K562 (cell line): ENCODE data around the gene CPSF4L. TPM values are rescaled to one million over a fixed set of nuclear protein-coding genes. Genes with fewer than 3 reads are reported as not detected.
A peak's percentile ranks its signal among the peaks of the same experiment; 100 is the strongest.

Experiments used
- ADNP ChIP-seq: fragments of 200-800 bp; sonication (Bioruptor generic); IDR thresholded peaks from 2 replicates; pipeline ENCODE4 v1.6.1; 2016; ENCODE audit warnings: missing genetic modification characterization, missing compliant biosample characterization
- ATF3 ChIP-seq, 2 experiments: fragments of 450-650 bp in 1 of 2; sonication (generic) in 1 of 2; formaldehyde crosslinking in 1 of 2; IDR thresholded peaks in 1 of 2; conservative IDR thresholded peaks in 1 of 2; 2 replicates each; pipeline versions ENCODE4 v1.6.1 to v1.8.1; 2016 to 2023; ENCODE audit warnings: mild to moderate bottlenecking in 2 of 2, moderate library complexity in 2 of 2, inconsistent platforms in 1 of 2, missing genetic modification reagents in 1 of 2
- ATF7 ChIP-seq: fragments of 450-650 bp; IDR thresholded peaks from 2 replicates; pipeline ENCODE4 v1.7.1; 2014; ENCODE audit warnings: mild to moderate bottlenecking, moderate library complexity
- CBX3 ChIP-seq, 2 experiments: IDR thresholded peaks; 1 replicate in 1 of 2; 2 replicates in 1 of 2; pipeline ENCODE4 v1.6.1; 2012; ENCODE audit warnings: inconsistent platforms in 2 of 2, low read length in 2 of 2, borderline replicate concordance in 1 of 2, control low read depth in 1 of 2
- CCAR2 ChIP-seq: fragments of 200-400 bp; formaldehyde crosslinking; IDR thresholded peaks from 2 replicates; pipeline ENCODE4 v1.6.1; 2017; ENCODE audit warnings: mild to moderate bottlenecking, low read depth, low read length
- GATA2 ChIP-seq: sonication (generic); formaldehyde crosslinking; IDR thresholded peaks from 2 replicates; pipeline ENCODE4 v1.4.0; 2020; ENCODE audit warnings: mild to moderate bottlenecking, missing genetic modification reagents
- GMEB1 ChIP-seq: fragments of 250-450 bp; sonication (Bioruptor Pico); IDR thresholded peaks from 2 replicates; pipeline ENCODE4 v1.4.0; 2020; ENCODE audit warnings: mild to moderate bottlenecking
- HDAC2 ChIP-seq: fragments of 450-650 bp; IDR thresholded peaks from 2 replicates; pipeline ENCODE4 v1.6.1; 2016; ENCODE audit warnings: mild to moderate bottlenecking
- HDGF ChIP-seq: fragments of 450-650 bp; IDR thresholded peaks from 2 replicates; pipeline ENCODE4 v1.6.1; 2016
- HMBOX1 ChIP-seq: sonication (generic); IDR thresholded peaks from 2 replicates; pipeline ENCODE4 v1.6.1; 2016
- JUNB ChIP-seq: fragments of 450-650 bp; formaldehyde crosslinking; conservative IDR thresholded peaks from 2 replicates; pipeline ENCODE4 v1.4.0; 2020; ENCODE audit warnings: mild to moderate bottlenecking
- MEIS2 ChIP-seq: fragments of 450-650 bp; IDR thresholded peaks from 2 replicates; pipeline ENCODE4 v1.6.1; 2014; ENCODE audit warnings: mild to moderate bottlenecking; ENCODE audit not compliant: partially characterized antibody
- MTA3 ChIP-seq: fragments of 450-650 bp; formaldehyde crosslinking; IDR thresholded peaks from 2 replicates; pipeline ENCODE4 v1.6.1; 2017; ENCODE audit warnings: mild to moderate bottlenecking, borderline replicate concordance
- RCOR1 ChIP-seq, 2 experiments: IDR thresholded peaks; 2 replicates each; pipeline ENCODE4 v1.6.1; 2012; ENCODE audit warnings: low read depth in 2 of 2, low read length in 2 of 2, borderline replicate concordance in 1 of 2, improper control_type of control experiment in 1 of 2
- SMAD4 ChIP-seq: fragments of 250-450 bp; sonication (Bioruptor Pico); conservative IDR thresholded peaks from 2 replicates; pipeline ENCODE4 v1.8.0; 2021; ENCODE audit warnings: inconsistent platforms, mild to moderate bottlenecking, moderate library complexity
- ZBTB1 ChIP-seq: sonication (generic); formaldehyde crosslinking; IDR thresholded peaks from 2 replicates; pipeline ENCODE4 v1.8.1; 2023; ENCODE audit warnings: missing genetic modification reagents, low read depth, mild to moderate bottlenecking, borderline replicate concordance
- ZBTB17 ChIP-seq: fragments of 450-650 bp; formaldehyde crosslinking; IDR thresholded peaks from 2 replicates; pipeline ENCODE4 v1.4.0; 2020; ENCODE audit warnings: mild to moderate bottlenecking
- ZEB2 ChIP-seq: fragments of 450-650 bp; IDR thresholded peaks from 2 replicates; pipeline ENCODE4 v1.6.1; 2016
- ZSCAN32 ChIP-seq: fragments of 450-650 bp; formaldehyde crosslinking; IDR thresholded peaks from 2 replicates; pipeline ENCODE4 v1.4.0; 2020; ENCODE audit warnings: mild to moderate bottlenecking, moderate library complexity
- polyA plus RNA-seq, 8 experiments: library from polyadenylated mRNA; depleted of rRNA in 4 of 8; stranded (reverse) in 5 of 8; unstranded in 3 of 8; fragments of >200 nt; fragmentation: Nextera tagmentation in 2 of 8; fragmentation: Illumina TruSeq in 1 of 8; extraction: Ambion mirVana in 2 of 8; extraction: Trizol in 1 of 8; gene quantifications; 2 replicates each; pipeline versions ENCODE4 v1.2.1 to v1.2.3, GENCODE V29; 2011 to 2014; ENCODE audit warnings: inconsistent platforms in 1 of 8, missing spikeins in 1 of 8
- total RNA-seq, 7 experiments: library from RNA; depleted of rRNA in 6 of 7; stranded (reverse); fragments of >200 nt in 6 of 7; fragmentation: Illumina TruSeq in 2 of 7; extraction: Trizol in 2 of 7; gene quantifications; 2 replicates each; pipeline versions ENCODE4 v1.2.1 to v1.2.3, GENCODE V29; 2011 to 2021; ENCODE audit warnings: low replicate concordance in 1 of 7
- TF ChIP-seq, protein P1 (sequence below): sonication (generic); formaldehyde crosslinking; IDR thresholded peaks from 2 replicates; pipeline ENCODE4 v1.8.0; 2022; ENCODE audit warnings: mild to moderate bottlenecking, missing genetic modification reagents

Gene CPSF4L
- total and polyA plus RNA-seq, 9 of the 15 experiments (the other 6 are each of a cell fraction or from before 2014, with no cell fraction given) = not detected

- TF ChIP-seq, protein P1, sequence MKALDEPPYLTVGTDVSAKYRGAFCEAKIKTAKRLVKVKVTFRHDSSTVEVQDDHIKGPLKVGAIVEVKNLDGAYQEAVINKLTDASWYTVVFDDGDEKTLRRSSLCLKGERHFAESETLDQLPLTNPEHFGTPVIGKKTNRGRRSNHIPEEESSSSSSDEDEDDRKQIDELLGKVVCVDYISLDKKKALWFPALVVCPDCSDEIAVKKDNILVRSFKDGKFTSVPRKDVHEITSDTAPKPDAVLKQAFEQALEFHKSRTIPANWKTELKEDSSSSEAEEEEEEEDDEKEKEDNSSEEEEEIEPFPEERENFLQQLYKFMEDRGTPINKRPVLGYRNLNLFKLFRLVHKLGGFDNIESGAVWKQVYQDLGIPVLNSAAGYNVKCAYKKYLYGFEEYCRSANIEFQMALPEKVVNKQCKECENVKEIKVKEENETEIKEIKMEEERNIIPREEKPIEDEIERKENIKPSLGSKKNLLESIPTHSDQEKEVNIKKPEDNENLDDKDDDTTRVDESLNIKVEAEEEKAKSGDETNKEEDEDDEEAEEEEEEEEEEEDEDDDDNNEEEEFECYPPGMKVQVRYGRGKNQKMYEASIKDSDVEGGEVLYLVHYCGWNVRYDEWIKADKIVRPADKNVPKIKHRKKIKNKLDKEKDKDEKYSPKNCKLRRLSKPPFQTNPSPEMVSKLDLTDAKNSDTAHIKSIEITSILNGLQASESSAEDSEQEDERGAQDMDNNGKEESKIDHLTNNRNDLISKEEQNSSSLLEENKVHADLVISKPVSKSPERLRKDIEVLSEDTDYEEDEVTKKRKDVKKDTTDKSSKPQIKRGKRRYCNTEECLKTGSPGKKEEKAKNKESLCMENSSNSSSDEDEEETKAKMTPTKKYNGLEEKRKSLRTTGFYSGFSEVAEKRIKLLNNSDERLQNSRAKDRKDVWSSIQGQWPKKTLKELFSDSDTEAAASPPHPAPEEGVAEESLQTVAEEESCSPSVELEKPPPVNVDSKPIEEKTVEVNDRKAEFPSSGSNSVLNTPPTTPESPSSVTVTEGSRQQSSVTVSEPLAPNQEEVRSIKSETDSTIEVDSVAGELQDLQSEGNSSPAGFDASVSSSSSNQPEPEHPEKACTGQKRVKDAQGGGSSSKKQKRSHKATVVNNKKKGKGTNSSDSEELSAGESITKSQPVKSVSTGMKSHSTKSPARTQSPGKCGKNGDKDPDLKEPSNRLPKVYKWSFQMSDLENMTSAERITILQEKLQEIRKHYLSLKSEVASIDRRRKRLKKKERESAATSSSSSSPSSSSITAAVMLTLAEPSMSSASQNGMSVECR = 0 out of 2 replicates have a peak, but pooled peaks have one; percentile 29
- TF ChIP-seq SMAD4 = 0 out of 2 replicates have a peak, but pooled peaks have one; percentile 20
- TF ChIP-seq HDGF = peak; percentile 88; the same call in 1 of the 2 replicates
- TF ChIP-seq ZBTB17 (CRISPR knock-in tag) = no peak
- TF ChIP-seq ATF3 (IDR thresholded peaks at IDR 0.05) = peak; percentile 76
- no peak for TF ChIP-seq ATF3 (CRISPR knock-in tag; conservative IDR thresholded peaks at IDR 0.05)
- peak; percentile 95 for TF ChIP-seq ZSCAN32 (CRISPR knock-in tag)
- TF ChIP-seq MEIS2 = peak; percentile 77
- TF ChIP-seq ADNP (tag) = no peak
- TF ChIP-seq ATF7 = peak; percentile 68; the same call in 1 of the 2 replicates
- no peak for TF ChIP-seq CCAR2
- TF ChIP-seq ZEB2 = peak; percentile 51; the same call in 1 of the 2 replicates
- no peak for TF ChIP-seq MTA3
- TF ChIP-seq GMEB1 (CRISPR knock-in tag) = no peak
- peak; percentile 92 for TF ChIP-seq GATA2
- peak in 1 of 2 experiments; percentile 98; a peak in 3 of 4 replicates for TF ChIP-seq RCOR1 (IDR thresholded peaks at IDR 0.05; ENCODE audit: borderline replicate concordance in 1 of 2, low read depth in 2 of 2, low read length in 2 of 2)
- TF ChIP-seq CBX3 (IDR thresholded peaks at IDR 0.05; ENCODE audit: borderline replicate concordance in 1 of 2, low read length in 2 of 2) = no peak
- peak; percentile 10; the same call in 1 of the 2 replicates for TF ChIP-seq HMBOX1
- TF ChIP-seq HDAC2 = peak; percentile 81
- TF ChIP-seq ZBTB1 (CRISPR knock-in tag) = no peak
- TF ChIP-seq JUNB (CRISPR knock-in tag) = no peak
These were observed 6.0 kb downstream of the CPSF4L start (continued) for GRCh38 chr17:73255671-73256181.
